Colonic mucosa (tissue), 4 donors: ENCODE results near the gene BUD31. TPM values are rescaled to one million over a fixed set of nuclear protein-coding genes. Genes with fewer than 3 reads are reported as not detected.

Experiments
- DNase-seq: peaks from one replicate; pipeline ENCODE4 v3.0.0-alpha.2; 2020
- H3K27ac ChIP-seq: fragments of 200-600 bp; one replicate; pipeline ENCODE4 v1.8.0; 2021
- H3K27me3 ChIP-seq: fragments of 200-600 bp; one replicate; pipeline ENCODE4 v1.8.0; 2021
- H3K36me3 ChIP-seq: fragments of 200-600 bp; one replicate; pipeline ENCODE4 v1.8.0; 2021
- H3K4me1 ChIP-seq: fragments of 200-600 bp; one replicate; pipeline ENCODE4 v1.8.0; 2021; ENCODE audit warnings: mild to moderate bottlenecking
- H3K4me3 ChIP-seq: fragments of 200-600 bp; one replicate; pipeline ENCODE4 v1.8.0; 2021
- H3K9ac ChIP-seq, 2 donors: one replicate each; pipeline ENCODE4 v1.7.0; 2013; ENCODE audit warnings: control low read depth in 2 of 2, low read depth in 2 of 2, low read length in 2 of 2
- H3K9me3 ChIP-seq: fragments of 200-600 bp; one replicate; pipeline ENCODE4 v1.8.0; 2021
- intact Hi-C: fragments of 100-400 bp; cut with DNase I; formaldehyde crosslinking; loops from one replicate; pipeline ENCODE4 v1.14.1; 2022
- total RNA-seq, 2 donors: library from RNA; stranded (reverse); fragmentation: NEBNext Ultra II Directional in 1 of 2; extraction: Animal tissue kit (Norgen Biotek cat#: 25700) in 1 of 2; gene quantifications; one replicate each; pipeline ENCODE4 v1.2.1, GENCODE V29; 2021
- TF ChIP-seq, protein P1 (sequence below): fragments of 200-600 bp; IDR thresholded peaks from one replicate; pipeline ENCODE4 v1.8.0; 2022; ENCODE audit warnings: antibody characterized with exemption, mild to moderate bottlenecking
- donor health status: healthy.
- donor health status: DM: no; HTN: no; CAD: no.
- donor health status: DM: no; HTN: no; CAD: no.

BUD31 gene
- total RNA-seq, 2 donors from 2014 or later = 82.8 to 113 TPM

DNA sequence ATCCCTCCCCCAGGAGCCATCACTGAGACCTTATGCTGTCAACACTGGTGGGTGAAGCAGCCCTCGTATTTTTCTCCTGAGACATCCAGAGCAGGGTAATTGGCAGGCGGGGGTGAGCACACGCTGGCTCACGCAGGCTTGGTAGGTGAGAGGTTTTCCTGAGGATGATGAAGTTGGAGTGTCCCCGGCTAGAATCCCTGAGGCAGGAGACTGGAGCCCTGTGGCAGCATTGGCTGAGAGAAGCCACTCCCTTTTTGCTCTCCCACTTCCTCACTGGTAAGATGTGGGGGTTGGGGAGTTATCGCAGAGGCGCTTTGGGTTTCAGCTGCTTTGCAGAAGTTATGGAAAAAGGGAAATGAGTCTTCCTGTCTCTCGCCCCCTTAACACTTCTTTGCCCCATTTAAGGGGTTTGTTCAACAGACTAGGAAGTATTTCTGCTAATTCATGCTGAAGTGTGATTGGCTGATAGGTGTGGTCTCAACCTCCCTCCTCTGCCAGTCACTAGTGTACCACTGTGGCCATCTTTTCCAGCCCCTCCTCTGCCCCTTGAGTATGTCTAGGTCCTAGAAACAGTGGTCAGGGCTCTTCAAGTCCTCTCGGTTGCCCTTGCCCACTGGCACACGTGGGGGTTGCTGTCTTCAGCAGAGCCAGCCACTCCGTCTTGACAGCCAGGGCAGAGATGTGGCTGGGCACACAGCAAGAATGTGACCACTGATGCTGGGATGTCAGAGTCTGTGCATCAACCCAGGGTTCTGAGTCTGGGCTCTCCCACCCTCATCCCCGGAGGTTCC lies 28.5 kb upstream of the BUD31 start:
- intact Hi-C loops = no loop called here
- TF ChIP-seq, protein P1, sequence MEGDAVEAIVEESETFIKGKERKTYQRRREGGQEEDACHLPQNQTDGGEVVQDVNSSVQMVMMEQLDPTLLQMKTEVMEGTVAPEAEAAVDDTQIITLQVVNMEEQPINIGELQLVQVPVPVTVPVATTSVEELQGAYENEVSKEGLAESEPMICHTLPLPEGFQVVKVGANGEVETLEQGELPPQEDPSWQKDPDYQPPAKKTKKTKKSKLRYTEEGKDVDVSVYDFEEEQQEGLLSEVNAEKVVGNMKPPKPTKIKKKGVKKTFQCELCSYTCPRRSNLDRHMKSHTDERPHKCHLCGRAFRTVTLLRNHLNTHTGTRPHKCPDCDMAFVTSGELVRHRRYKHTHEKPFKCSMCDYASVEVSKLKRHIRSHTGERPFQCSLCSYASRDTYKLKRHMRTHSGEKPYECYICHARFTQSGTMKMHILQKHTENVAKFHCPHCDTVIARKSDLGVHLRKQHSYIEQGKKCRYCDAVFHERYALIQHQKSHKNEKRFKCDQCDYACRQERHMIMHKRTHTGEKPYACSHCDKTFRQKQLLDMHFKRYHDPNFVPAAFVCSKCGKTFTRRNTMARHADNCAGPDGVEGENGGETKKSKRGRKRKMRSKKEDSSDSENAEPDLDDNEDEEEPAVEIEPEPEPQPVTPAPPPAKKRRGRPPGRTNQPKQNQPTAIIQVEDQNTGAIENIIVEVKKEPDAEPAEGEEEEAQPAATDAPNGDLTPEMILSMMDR = no peak
- Histone ChIP-seq H3K4me3 (peak overlapping the region; percentile 3), H3K36me3 (no peaks in the 10 kb centered on the region), H3K4me1 (peaks cover 10% of the 10 kb centered on the region), H3K9me3 (no peaks in the 10 kb centered on the region), H3K27ac (peak overlapping the region; percentile 83), H3K9ac (peak overlapping the region; percentile 56 to 64), H3K27me3 (no peaks in the 10 kb centered on the region)
- peak; percentile 44 for DNase-seq

DNA sequence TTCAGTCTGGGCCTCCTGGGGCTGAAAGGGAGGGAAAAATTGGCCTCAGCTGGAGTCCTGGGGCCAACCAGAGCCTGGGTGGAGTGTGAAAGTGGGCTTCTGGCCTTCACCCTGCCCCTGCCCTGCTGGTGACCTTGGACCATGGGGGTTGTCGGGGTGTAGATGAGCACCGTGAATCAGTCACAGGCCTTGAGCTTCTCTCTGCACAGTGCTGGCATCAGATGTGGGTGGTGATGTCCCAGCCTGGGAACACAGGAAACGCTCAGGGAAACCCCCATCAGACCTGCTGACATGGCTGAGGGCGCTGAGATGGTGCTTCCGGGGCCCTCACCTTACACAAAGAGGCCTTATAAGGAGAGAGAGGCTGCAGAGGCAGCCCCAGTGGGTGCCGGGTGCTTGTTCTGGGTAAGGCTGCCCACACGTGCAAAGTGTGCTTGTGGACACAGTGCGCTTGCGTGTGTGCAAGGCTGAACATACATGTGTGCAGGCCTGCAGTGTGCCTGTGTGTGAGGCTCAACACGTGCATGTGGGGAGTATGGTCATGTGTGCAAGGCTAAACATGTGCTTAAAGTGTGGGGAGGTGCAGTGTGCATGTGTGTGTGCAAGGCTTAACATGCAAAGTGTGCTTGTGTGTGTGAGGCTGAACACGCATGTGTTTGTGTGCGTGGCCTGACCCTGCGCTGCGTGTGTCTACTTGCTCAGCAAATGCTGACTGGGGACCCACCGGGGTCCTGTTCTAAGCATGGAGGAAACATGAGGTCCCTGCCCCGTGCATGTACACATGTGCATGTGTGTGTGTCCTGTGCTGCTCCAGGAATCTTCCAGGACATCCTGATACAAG lies 27.7 kb upstream of the BUD31 start:
- Histone ChIP-seq H3K9me3 (no peaks in the 10 kb centered on the region), H3K4me3 (peak overlapping the region; percentile 3), H3K27ac (peak overlapping the region; percentile 83), H3K27me3 (no peaks in the 10 kb centered on the region), H3K36me3 (no peaks in the 10 kb centered on the region), H3K9ac (peak overlapping the region; percentile 56 to 64), H3K4me1 (peaks cover 10% of the 10 kb centered on the region)
- TF ChIP-seq, protein P1 = no peak
- peak; percentile 42 for DNase-seq
- intact Hi-C loops = no loop called here

DNA sequence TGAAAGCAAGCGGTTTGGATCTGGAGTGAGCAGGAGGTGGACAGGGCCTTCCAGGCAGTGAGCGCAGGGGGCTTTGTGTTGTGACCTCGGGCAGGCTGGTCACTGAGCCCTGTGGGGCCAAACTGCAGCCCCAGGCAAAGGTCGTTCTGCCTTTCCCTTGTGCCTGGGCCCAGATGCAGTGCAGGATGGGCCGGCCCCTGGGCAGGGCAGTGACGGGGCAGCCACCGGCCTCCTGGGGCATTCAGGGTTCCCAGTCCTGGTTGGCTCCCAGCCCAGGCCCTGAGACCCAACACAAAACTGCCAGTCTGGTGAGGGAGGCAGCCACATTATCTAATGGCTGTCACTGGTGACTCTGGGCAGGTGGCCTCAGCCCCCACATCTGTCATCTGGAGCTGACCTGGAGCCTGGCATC lies 27.1 kb upstream of the BUD31 start:
- no peaks in the 10 kb centered on the region for H3K27me3 ChIP-seq
- TF ChIP-seq, protein P1 = no peak
- peaks cover 6% of the 10 kb centered on the region for H3K4me1 ChIP-seq
- no peak overlapping the region for H3K4me3 ChIP-seq
- no peak overlapping the region for H3K27ac ChIP-seq
- no peak overlapping the region for H3K9ac ChIP-seq
- intact Hi-C loops = no loop called here
- no peaks in the 10 kb centered on the region for H3K36me3 ChIP-seq
- no peaks in the 10 kb centered on the region for H3K9me3 ChIP-seq
- no peak for DNase-seq

DNA sequence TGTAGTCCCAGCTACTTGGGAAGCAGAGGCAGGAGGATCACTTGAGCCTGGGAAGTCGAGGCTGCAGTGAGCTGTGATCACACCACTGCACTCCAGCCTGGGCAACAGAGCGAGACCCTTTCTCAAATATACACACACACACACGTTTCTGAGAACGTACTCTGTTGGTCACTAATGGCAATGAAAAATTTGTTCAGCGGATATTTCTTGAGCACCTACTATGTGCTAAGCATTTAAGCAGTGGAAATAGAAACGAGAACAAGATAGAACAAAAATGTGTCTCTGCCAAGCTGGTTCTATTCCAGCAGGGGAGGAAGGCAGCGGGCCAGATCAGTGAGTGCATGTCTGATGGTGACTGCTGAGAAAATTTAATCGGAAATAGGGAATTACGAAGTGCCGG lies 25.6 kb upstream of the BUD31 start:
- H3K9ac ChIP-seq = no peak overlapping the region

DNA sequence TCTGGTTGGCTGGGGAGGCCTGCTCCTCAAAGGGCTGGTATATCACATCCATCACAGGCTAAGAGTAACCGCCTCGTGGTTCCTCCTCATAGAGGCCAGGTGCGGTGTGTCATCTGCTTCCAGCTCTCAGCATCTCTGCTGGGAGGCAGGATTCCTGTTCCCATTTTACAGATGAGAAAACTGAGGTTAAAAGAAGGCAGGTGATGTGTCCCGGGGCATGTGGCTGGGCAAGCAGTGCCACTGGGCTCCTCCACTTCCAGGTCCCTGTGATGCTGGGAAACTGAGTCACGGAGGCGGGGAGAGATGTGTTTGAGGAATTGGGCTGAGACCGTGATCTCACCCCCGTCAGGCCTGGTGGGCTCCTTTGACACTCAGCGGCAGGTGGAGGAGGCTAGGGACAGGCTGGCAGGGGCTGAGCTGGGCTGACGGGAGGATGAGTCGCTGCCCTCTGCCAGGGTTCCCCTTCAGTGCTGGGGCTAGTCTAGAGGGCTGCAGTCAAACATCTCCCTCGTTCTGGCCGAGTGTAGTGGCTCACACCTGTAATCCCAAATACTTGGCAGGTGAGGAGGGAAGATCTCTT lies 24.9 kb upstream of the BUD31 start:
- no peak overlapping the region for H3K27ac ChIP-seq
- H3K4me3 ChIP-seq = no peak overlapping the region
- H3K4me1 ChIP-seq = peaks cover 6% of the 10 kb centered on the region
- H3K9ac ChIP-seq = no peak overlapping the region
- H3K27me3 ChIP-seq = no peaks in the 10 kb centered on the region
- H3K9me3 ChIP-seq = no peaks in the 10 kb centered on the region
- H3K36me3 ChIP-seq = no peaks in the 10 kb centered on the region
- intact Hi-C loops = no loop called here
- no peak for DNase-seq
- TF ChIP-seq, protein P1 = no peak

More for the DNA sequence above, 25.6 kb upstream of the BUD31 start:
- no peak overlapping the region for H3K4me3 ChIP-seq
- no peaks in the 10 kb centered on the region for H3K36me3 ChIP-seq
- H3K9me3 ChIP-seq = no peaks in the 10 kb centered on the region
- H3K4me1 ChIP-seq = peaks cover 6% of the 10 kb centered on the region
- intact Hi-C loops = no loop called here
- DNase-seq = no peak
- no peak overlapping the region for H3K27ac ChIP-seq
- no peaks in the 10 kb centered on the region for H3K27me3 ChIP-seq
- TF ChIP-seq, protein P1 = no peak
